HG03135 (cell line): ENCODE data around the gene NUCKS1.

Experiments used
- ATAC-seq: cut with Tn5 transposase; IDR thresholded peaks from one replicate; pipeline ENCODE4 v1.9.1; 2021; ENCODE audit warnings: mild to moderate bottlenecking, moderate library complexity; ENCODE audit not compliant: unreplicated experiment

The NUCKS1 gene

GRCh38 chr1:205701891-205702290 lies 48.1 kb downstream of the NUCKS1 start:
- ATAC-seq: no peak

- no peak for ATAC-seq
These were observed 48.6 kb downstream of the NUCKS1 start for GRCh38 chr1:205701420-205701819.

GRCh38 chr1:205700865-205701401 lies 49.0 kb downstream of the NUCKS1 start:
- ATAC-seq: no peak

- no peak for ATAC-seq
These were observed 50.6 kb downstream of the NUCKS1 start for GRCh38 chr1:205699416-205699815.

- no peak for ATAC-seq
These were observed 51.1 kb downstream of the NUCKS1 start for GRCh38 chr1:205698921-205699320.

- ATAC-seq: no peak
These were observed 56.5 kb downstream of the NUCKS1 start for GRCh38 chr1:205693421-205693991.

GRCh38 chr1:205692423-205692822 lies 57.6 kb downstream of the NUCKS1 start:
- ATAC-seq: no peak

GRCh38 chr1:205690122-205690756 lies 59.7 kb downstream of the NUCKS1 start:
- no peak for ATAC-seq

GRCh38 chr1:205689479-205689878 lies 60.5 kb downstream of the NUCKS1 start:
- no peak for ATAC-seq

- no peak for ATAC-seq
These were observed 61.6 kb downstream of the NUCKS1 start for GRCh38 chr1:205688171-205689080.

GRCh38 chr1:205687242-205687641 lies 62.7 kb downstream of the NUCKS1 start:
- ATAC-seq: no peak

- no peak for ATAC-seq
These were observed 68.6 kb downstream of the NUCKS1 start for GRCh38 chr1:205681364-205681763.

GRCh38 chr1:205680073-205680851 lies 69.7 kb downstream of the NUCKS1 start, which contains the start of gene SLC45A3:
Gene SLC45A3, minus strand, starts transcription at chr1:205680509. Its CDS starts 15,853 bp downstream, at chr1:205664656.
- ATAC-seq: no peak

- no peak for ATAC-seq
These were observed 71.5 kb downstream of the NUCKS1 start for GRCh38 chr1:205678286-205679111.

GRCh38 chr1:205677167-205677566 lies 72.8 kb downstream of the NUCKS1 start:
- ATAC-seq: no peak

- no peak for ATAC-seq
These were observed 73.4 kb downstream of the NUCKS1 start for GRCh38 chr1:205676597-205676996.

GRCh38 chr1:205676002-205676401 lies 74.0 kb downstream of the NUCKS1 start:
- no peak for ATAC-seq

- no peak for ATAC-seq
These were observed 74.7 kb downstream of the NUCKS1 start for GRCh38 chr1:205675247-205675646.

GRCh38 chr1:205672970-205673369 lies 77.0 kb downstream of the NUCKS1 start:
- ATAC-seq: no peak

GRCh38 chr1:205672395-205672889 lies 77.5 kb downstream of the NUCKS1 start:
- ATAC-seq: no peak
